ENCODE results near the gene TECPR2.
"Not testable (repeated sequence)": the region's sequence is repeated elsewhere in the genome, so short reads cannot be mapped to it uniquely, and the experiment has no call there.

The TECPR2 gene

DNA sequence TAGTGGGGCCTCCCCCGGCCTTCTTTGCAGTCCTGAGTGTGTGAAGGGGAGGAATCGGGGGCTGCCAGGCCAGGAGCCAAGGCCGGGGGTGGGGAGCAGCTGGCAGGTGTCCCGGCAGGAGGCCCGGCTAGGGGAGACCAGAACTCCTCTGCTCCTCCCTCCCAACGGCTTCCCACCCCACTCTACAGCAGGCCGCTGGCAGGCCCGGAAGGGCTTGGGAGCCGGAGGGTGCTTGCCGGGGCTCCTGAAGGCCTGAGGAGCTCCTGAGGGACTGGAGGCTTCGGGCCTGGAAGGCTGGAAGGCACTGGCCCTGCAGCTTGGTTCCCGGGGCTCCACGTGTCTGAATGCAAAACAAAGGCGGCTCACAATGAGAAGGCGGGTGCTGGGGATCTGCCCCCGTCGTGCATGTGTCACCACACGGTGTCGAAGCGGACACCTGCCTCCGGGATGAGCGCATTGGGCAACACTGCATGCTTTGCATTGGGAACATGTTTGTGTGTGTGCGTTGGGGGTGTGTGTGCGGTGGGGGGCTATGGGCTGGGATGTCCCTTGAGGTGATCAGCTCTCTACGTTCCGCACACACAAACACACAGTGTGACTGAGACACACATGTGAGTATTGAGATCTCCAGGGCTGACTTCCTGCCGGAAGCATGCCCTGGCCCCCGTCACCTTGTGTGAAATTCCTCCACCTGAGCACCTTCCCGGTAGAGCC, 177.7 kb downstream of the TECPR2 start:
- no peak for TF ChIP-seq ZNF274 (IDR thresholded peaks at IDR 0.05; ENCODE audit: low read depth, low read length)
- H3K4me3 ChIP-seq (ENCODE audit: low read length) = no peak overlapping the region

- not testable (repeated sequence) for H3K4me3 ChIP-seq (ENCODE audit: low read length)
These were observed 178.3 kb downstream of the TECPR2 start for GRCh38 chr14:102541029-102541491.

DNA sequence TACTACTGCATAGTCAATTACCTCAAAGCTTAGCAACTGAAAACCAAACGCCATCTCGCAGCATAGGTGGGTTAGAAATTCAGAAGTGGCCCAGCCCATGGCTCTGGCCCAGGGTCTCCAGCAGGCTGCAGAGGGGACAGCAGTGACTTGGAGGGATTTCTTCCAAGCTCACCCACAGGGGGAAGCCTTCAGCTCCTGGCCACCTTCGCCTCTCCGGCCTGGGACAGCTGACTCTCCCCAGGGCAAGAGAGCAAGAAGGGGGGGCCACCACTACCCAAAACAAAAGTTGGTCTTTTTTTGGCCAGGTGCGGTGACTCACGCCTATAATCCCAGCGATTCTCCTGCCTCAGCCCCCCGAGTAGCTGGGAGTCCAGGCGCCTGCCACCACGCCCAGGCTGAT, 179.0 kb downstream of the TECPR2 start:
- no peak for TF ChIP-seq ZNF274 (IDR thresholded peaks at IDR 0.05; ENCODE audit: low read depth, low read length)
- H3K4me3 ChIP-seq (ENCODE audit: low read length) = no peak overlapping the region

GRCh38 chr14:102544046-102544746, 181.5 kb downstream of the TECPR2 start:
- H3K4me3 ChIP-seq (ENCODE audit: low read length) = no peak overlapping the region
- no peak for TF ChIP-seq ZNF274 (IDR thresholded peaks at IDR 0.05; ENCODE audit: low read depth, low read length)

- TF ChIP-seq ZNF274 (IDR thresholded peaks at IDR 0.05; ENCODE audit: low read depth, low read length) = no peak
- H3K4me3 ChIP-seq (ENCODE audit: low read length) = no peak overlapping the region
These were observed 182.2 kb downstream of the TECPR2 start for GRCh38 chr14:102544747-102545460.

DNA sequence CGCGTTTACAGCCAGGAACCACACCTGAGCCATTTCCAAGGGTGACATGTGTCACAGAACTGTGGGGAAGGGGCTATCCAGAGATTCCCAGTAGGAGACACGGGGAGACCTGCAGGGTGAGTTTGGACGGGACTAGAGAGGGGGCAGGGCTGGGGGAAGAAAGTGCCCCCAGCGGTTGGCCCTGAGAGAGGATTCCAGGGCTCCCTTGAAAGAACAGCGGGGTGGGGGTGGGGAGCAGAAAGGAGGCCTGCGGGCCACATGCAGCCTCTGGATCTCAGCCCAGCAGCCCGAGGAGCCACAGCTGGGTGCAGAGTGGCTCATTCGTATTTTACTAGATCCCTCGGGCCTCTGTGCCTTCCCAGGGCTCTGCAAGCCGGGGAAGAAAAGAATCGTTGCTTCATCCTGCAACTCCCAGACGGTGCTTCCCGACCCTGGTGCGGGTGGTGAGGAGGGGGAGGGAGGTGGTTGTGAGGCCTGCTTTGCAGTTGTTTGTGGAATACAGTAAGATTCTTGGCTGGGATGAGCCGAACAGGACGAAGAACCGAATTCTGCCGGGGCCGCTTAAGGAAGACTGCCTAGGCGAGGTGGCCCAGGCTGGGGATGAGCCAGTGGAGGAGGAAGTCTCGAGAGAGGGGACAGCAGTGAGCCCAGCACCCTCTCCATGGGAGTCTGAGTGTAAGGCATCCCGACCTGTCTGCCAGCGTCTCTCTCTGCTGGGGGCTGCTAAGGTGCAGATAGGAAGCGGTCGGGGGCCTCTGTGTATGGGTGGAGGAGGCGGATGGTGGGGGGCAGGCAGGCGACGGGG, 182.9 kb downstream of the TECPR2 start:
- H3K4me3 ChIP-seq (ENCODE audit: low read length) = no peak overlapping the region

DNA sequence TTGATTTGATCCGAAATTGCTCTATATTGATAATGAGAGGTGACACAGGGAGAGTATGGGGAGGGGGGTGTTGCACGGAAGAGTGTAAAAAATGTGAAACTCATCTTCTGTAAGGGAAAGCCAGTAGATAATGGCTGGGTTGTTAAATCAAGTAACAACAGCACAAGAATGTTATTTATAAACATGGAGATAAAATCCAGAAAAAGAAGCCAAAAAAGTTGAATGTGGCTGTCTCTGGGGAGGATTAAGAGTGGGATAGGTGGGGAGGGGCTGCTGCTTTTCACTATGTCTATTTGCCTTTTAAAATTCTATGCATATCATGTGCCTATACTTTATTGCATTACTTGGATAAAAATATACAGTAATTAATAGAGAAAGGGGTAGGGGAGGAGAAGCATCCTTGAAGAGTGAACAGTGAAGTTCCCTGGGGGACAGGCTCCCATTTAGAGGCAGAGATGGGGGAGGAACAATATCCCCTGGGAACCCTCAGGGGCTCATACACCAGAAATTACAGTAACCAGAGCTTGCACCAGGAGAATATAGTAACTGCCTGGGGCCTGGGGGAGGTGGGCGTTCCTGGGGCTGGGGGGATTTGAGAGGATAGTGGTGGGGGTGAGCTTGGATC, 186.0 kb downstream of the TECPR2 start:
- no peak for TF ChIP-seq ZNF274 (IDR thresholded peaks at IDR 0.05; ENCODE audit: low read depth, low read length)
- H3K4me3 ChIP-seq (ENCODE audit: low read length) = no peak overlapping the region

More for the DNA sequence above, 182.9 kb downstream of the TECPR2 start:
- no peak for TF ChIP-seq ZNF274 (IDR thresholded peaks at IDR 0.05; ENCODE audit: low read depth, low read length)

GRCh38 chr14:102550927-102551401, 188.2 kb downstream of the TECPR2 start:
- not testable (repeated sequence) for H3K4me3 ChIP-seq (ENCODE audit: low read length)
